Neural progenitor cell (in vitro differentiated cells): Measurements from ENCODE around the gene RBM27. TPM values are rescaled to one million over a fixed set of nuclear protein-coding genes. Genes with fewer than 3 reads are reported as not detected.

Experiments
- DNase-seq: peaks from one replicate; pipeline ENCODE4 v3.0.0-alpha.2; 2016; ENCODE audit warnings: low spot score
- H2AFZ ChIP-seq: fragments of 200-600 bp; sonication (generic); replicated peaks from 2 replicates; pipeline ENCODE4 v1.6.1; 2016; ENCODE audit warnings: antibody characterized with exemption
- H3F3A ChIP-seq: fragments of 200-600 bp; sonication (generic); 2 replicates; pipeline ENCODE4 v1.6.1; 2016; ENCODE audit warnings: antibody characterized with exemption, low read depth
- H3K27ac ChIP-seq: fragments of 200-600 bp; sonication (generic); 2 replicates; pipeline ENCODE4 v1.5.1; 2016; ENCODE audit warnings: mild to moderate bottlenecking
- H3K27me3 ChIP-seq: fragments of 200-600 bp; sonication (generic); 2 replicates; pipeline ENCODE4 v1.6.1; 2016; ENCODE audit warnings: mild to moderate bottlenecking, moderate library complexity
- H3K36me3 ChIP-seq: fragments of 200-600 bp; sonication (generic); 2 replicates; pipeline ENCODE4 v1.5.1; 2016
- H3K4me1 ChIP-seq: fragments of 200-600 bp; sonication (generic); 2 replicates; pipeline ENCODE4 v1.6.1; 2016; ENCODE audit warnings: mixed run types
- H3K4me2 ChIP-seq: fragments of 200-600 bp; sonication (generic); 2 replicates; pipeline ENCODE4 v1.6.1; 2016
- H3K4me3 ChIP-seq: fragments of 200-600 bp; sonication (generic); 2 replicates; pipeline ENCODE4 v1.5.1; 2016
- H3K79me2 ChIP-seq: fragments of 200-600 bp; sonication (generic); 2 replicates; pipeline ENCODE4 v1.6.1; 2016; ENCODE audit warnings: low read depth
- H3K9ac ChIP-seq: fragments of 200-600 bp; sonication (generic); 2 replicates; pipeline ENCODE4 v1.6.1; 2016
- H3K9me3 ChIP-seq: fragments of 200-600 bp; sonication (generic); 2 replicates; pipeline ENCODE4 v1.5.1; 2016; ENCODE audit warnings: low read depth
- H4K20me1 ChIP-seq: fragments of 200-600 bp; sonication (generic); 2 replicates; pipeline ENCODE4 v1.6.1; 2016; ENCODE audit warnings: low read depth
- H3K27ac Mint-ChIP-seq: 3 replicates; pipeline ENCODE4 v1.8.0; 2021; ENCODE audit warnings: mixed read lengths
- H3K27me3 Mint-ChIP-seq: 2 replicates; pipeline ENCODE4 v1.8.0; 2022; ENCODE audit warnings: low read depth, mild to moderate bottlenecking, inconsistent platforms, moderate library complexity, mixed read lengths; ENCODE audit not compliant: insufficient read depth
- H3K36me3 Mint-ChIP-seq: 3 replicates; pipeline ENCODE4 v1.8.0; 2021; ENCODE audit warnings: mixed read lengths
- H3K4me1 Mint-ChIP-seq: 3 replicates; pipeline ENCODE4 v1.8.0; 2021; ENCODE audit warnings: mixed read lengths
- H3K4me3 Mint-ChIP-seq: 3 replicates; pipeline ENCODE4 v1.8.0; 2021; ENCODE audit warnings: mild to moderate bottlenecking, moderate library complexity, mixed read lengths
- H3K9me3 Mint-ChIP-seq: 3 replicates; pipeline ENCODE4 v1.8.0; 2020; ENCODE audit warnings: mixed read lengths
- EZH2 ChIP-seq: fragments of 200-600 bp; sonication (generic); IDR thresholded peaks from 2 replicates; pipeline ENCODE4 v1.6.1; 2017; ENCODE audit warnings: antibody characterized with exemption, mild to moderate bottlenecking, moderate library complexity
- EZH2phosphoT487 ChIP-seq: fragments of 200-600 bp; sonication (generic); IDR thresholded peaks from 2 replicates; pipeline ENCODE4 v1.6.1; 2017; ENCODE audit warnings: antibody characterized with exemption
- total RNA-seq: library from RNA; depleted of rRNA; stranded (reverse); fragments of >200 nt; gene quantifications from 2 replicates; pipeline ENCODE4 v1.2.3, GENCODE V29; 2015; ENCODE audit warnings: low replicate concordance
- TF ChIP-seq, protein P1 (sequence below): fragments of 200-600 bp; sonication (generic); IDR thresholded peaks from 2 replicates; pipeline ENCODE4 v1.5.1; 2017; ENCODE audit warnings: antibody characterized with exemption, mild to moderate bottlenecking

RBM27 gene
- total RNA-seq, 1 donor from 2014 or later = 55.0 TPM

DNA sequence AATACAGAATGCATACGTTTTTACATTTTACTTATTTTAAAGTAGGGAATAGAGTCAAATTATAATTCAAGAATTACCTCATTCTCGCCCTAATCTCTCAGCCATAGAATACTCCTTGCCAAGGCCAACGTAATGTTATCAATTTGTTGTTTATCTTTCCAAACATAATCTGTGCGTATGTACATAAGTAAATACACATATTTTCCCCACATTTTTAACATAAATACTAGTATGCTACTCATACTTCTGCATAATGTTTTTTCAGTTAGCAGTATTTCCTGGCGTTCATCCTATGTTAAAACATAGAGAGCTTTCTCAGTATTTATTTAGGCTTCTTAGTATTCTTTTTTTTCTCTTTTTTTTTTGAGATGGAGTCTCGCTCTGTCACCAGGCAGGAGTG lies 28.8 kb downstream of the RBM27 start:
- Histone ChIP-seq H3K9ac (no peak overlapping the region), H4K20me1 (peaks cover 3% of the 10 kb centered on the region), H2AFZ (no peak overlapping the region), H3K27me3 (no peaks in the 10 kb centered on the region), H3K79me2 (peaks cover 8% of the 10 kb centered on the region), H3K4me3 (no peak overlapping the region), H3K4me2 (no peak overlapping the region), H3K27ac (no peak overlapping the region), H3K4me1 (no peaks in the 10 kb centered on the region), H3K36me3 (peaks cover 24% of the 10 kb centered on the region), H3K9me3 (no peaks in the 10 kb centered on the region), H3F3A (peaks cover 5% of the 10 kb centered on the region)
- TF ChIP-seq, protein P1, sequence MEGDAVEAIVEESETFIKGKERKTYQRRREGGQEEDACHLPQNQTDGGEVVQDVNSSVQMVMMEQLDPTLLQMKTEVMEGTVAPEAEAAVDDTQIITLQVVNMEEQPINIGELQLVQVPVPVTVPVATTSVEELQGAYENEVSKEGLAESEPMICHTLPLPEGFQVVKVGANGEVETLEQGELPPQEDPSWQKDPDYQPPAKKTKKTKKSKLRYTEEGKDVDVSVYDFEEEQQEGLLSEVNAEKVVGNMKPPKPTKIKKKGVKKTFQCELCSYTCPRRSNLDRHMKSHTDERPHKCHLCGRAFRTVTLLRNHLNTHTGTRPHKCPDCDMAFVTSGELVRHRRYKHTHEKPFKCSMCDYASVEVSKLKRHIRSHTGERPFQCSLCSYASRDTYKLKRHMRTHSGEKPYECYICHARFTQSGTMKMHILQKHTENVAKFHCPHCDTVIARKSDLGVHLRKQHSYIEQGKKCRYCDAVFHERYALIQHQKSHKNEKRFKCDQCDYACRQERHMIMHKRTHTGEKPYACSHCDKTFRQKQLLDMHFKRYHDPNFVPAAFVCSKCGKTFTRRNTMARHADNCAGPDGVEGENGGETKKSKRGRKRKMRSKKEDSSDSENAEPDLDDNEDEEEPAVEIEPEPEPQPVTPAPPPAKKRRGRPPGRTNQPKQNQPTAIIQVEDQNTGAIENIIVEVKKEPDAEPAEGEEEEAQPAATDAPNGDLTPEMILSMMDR = no peak
- no peak for TF ChIP-seq EZH2phosphoT487
- TF ChIP-seq EZH2 = no peak
- no peak overlapping the region for H3K27ac Mint-ChIP-seq
- DNase-seq = no peak
- H3K4me1 Mint-ChIP-seq = no peaks in the 10 kb centered on the region
- peaks cover 2% of the 10 kb centered on the region for H3K27me3 Mint-ChIP-seq
- peaks cover 29% of the 10 kb centered on the region for H3K36me3 Mint-ChIP-seq
- H3K4me3 Mint-ChIP-seq = no peak overlapping the region
- no peaks in the 10 kb centered on the region for H3K9me3 Mint-ChIP-seq

DNA sequence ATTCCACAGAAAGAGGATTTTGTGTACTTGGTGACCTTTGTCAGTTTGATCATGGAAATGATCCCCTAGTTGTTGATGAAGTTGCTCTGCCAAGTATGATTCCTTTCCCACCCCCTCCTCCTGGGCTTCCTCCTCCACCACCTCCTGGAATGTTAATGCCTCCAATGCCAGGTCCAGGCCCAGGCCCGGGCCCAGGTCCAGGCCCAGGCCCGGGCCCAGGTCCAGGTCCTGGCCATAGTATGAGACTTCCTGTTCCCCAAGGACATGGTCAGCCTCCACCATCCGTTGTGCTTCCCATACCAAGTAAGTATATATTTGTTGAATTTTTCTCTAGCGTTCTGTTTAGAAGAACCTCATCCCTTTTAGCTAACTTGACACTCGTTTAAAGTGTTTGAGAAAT lies 30.0 kb downstream of the RBM27 start:
- Mint-ChIP-seq H3K9me3 (no peaks in the 10 kb centered on the region), H3K4me3 (no peak overlapping the region), H3K4me1 (no peaks in the 10 kb centered on the region), H3K27me3 (peaks cover 2% of the 10 kb centered on the region), H3K36me3 (peaks cover 31% of the 10 kb centered on the region), H3K27ac (no peak overlapping the region)
- H3K4me2 ChIP-seq = no peak overlapping the region
- no peaks in the 10 kb centered on the region for H3K79me2 ChIP-seq
- no peak overlapping the region for H2AFZ ChIP-seq
- no peaks in the 10 kb centered on the region for H3K9me3 ChIP-seq
- no peak for TF ChIP-seq EZH2phosphoT487
- TF ChIP-seq, protein P1 = no peak
- TF ChIP-seq EZH2 = no peak
- no peaks in the 10 kb centered on the region for H3K4me1 ChIP-seq
- H4K20me1 ChIP-seq = peaks cover 3% of the 10 kb centered on the region
- H3F3A ChIP-seq = peaks cover 5% of the 10 kb centered on the region
- no peak overlapping the region for H3K9ac ChIP-seq
- no peak overlapping the region for H3K4me3 ChIP-seq
- no peaks in the 10 kb centered on the region for H3K27me3 ChIP-seq
- no peak for DNase-seq
- peaks cover 24% of the 10 kb centered on the region for H3K36me3 ChIP-seq
- no peak overlapping the region for H3K27ac ChIP-seq

DNA sequence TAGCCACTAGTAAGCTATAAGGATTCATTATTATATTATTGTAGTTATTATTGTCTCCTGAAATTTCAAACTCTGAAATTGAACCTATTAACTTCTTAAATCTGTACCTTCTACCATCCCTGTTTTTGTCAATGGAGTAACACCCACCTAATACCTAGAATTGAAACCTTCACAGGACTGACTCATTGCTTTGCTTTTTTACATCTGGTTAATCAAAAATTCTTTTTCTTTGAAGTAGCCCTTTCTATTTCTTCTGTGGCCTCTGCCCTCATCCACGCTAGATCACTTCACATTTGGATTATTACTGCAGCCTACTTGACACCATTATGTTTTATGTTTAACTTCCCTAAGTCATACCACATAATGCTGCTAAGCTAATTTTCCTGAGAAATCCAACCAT lies 35.6 kb downstream of the RBM27 start:
- Histone ChIP-seq H4K20me1 (no peaks in the 10 kb centered on the region), H3K36me3 (peaks cover 11% of the 10 kb centered on the region), H3K9ac (no peak overlapping the region), H3K4me3 (no peak overlapping the region), H3F3A (no peaks in the 10 kb centered on the region), H3K27ac (no peak overlapping the region), H3K4me2 (no peak overlapping the region), H3K4me1 (no peaks in the 10 kb centered on the region), H2AFZ (no peak overlapping the region), H3K27me3 (no peaks in the 10 kb centered on the region), H3K79me2 (peaks cover 5% of the 10 kb centered on the region), H3K9me3 (no peaks in the 10 kb centered on the region)
- TF ChIP-seq, protein P1 = no peak
- Mint-ChIP-seq H3K27ac (no peak overlapping the region), H3K27me3 (peaks cover 2% of the 10 kb centered on the region), H3K9me3 (no peaks in the 10 kb centered on the region), H3K4me1 (no peaks in the 10 kb centered on the region), H3K4me3 (no peak overlapping the region), H3K36me3 (peaks cover 18% of the 10 kb centered on the region)
- DNase-seq = no peak
